ENCODE measurements around the gene TSC22D4. TPM values are rescaled to one million over a fixed set of nuclear protein-coding genes. Genes with fewer than 3 reads are reported as not detected.
"Not testable (repeated sequence)": the region's sequence is repeated elsewhere in the genome, so short reads cannot be mapped to it uniquely, and the experiment has no call there.

Gene TSC22D4
- total and polyA plus RNA-seq, 9 of the 15 experiments (the other 6 are each of a cell fraction or from before 2014, with no cell fraction given): 0.37 to 107 (median 28.7) TPM

DNA sequence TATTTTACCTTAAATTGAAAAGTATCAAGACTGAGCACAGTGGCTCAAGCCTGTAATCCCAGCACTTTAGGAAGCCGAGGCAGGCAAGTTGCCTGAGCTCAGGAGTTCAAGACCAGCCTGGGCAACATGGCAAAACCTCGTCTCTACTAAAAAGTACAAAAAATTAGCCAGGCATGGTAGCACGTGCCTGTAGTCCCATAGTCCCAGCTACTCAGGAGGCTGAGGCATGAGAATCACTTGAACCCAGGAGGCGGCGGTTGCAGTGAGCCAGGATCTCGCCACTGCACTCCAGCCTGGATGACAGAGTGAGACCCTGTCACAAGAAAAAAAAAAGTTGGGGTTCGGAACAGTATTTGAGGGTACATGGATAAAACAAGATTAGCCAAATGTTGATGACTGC lies 39.8 kb downstream of the TSC22D4 start:
- H3K27ac ChIP-seq (ENCODE audit: extremely low read depth, low read depth, low read length): peak overlapping the region; percentile 83; the same call in 2 of the 3 replicates
- intact Hi-C loops (cut with micrococcal nuclease); H3K9me3 ChIP-seq (replicated peaks; ENCODE audit: control insufficient read depth, insufficient read depth, low read depth, low read length); H3K27me3 ChIP-seq (ENCODE audit: control insufficient read depth in 2 of 2, insufficient read depth in 2 of 2, low read length in 2 of 2); H4K20me1 ChIP-seq (replicated peaks; ENCODE audit: control insufficient read depth, insufficient read depth, low read length); ATAC-seq; FAIRE-seq; H3K4me3 ChIP-seq; H3K4me2 ChIP-seq (ENCODE audit: insufficient read depth, low read length); BruUV-seq (replicated peaks); H3K9me1 ChIP-seq (ENCODE audit: control insufficient read depth, insufficient read depth, low read length); CTCF ChIA-PET (ENCODE audit: low intra/inter-chr PET ratio); DNase-seq (ENCODE audit: extremely low read depth in 1 of 4, low spot score in 3 of 4); in situ Hi-C loops (cut with MboI): not testable (repeated sequence)
- 80% methylated on average over 7 of the region's 7 CpGs for WGBS (ENCODE audit: insufficient coverage, low coverage, missing lambda C conversion rate)
- H3K9ac ChIP-seq (ENCODE audit: insufficient read depth in 1 of 2, low read depth in 2 of 2, low read length in 2 of 2): peak overlapping the region in 1 of 2 experiments; percentile 48; a peak in 2 of 4 replicates
- H2AFZ ChIP-seq (ENCODE audit: low read depth, low read length): peak overlapping the region; percentile 96
- POLR2A ChIA-PET: interaction anchor here (0.6 to 4.3 kb wide), 4 partner anchors 10 to 339 kb away, joined by 3 to 44 read pairs (median 4); partner anchors contain the start of genes MEPCE and ZCWPW1
- peaks cover 33 to 68% of the 10 kb centered on the region in 2 experiments for H3K4me1 ChIP-seq (replicated peaks in 1 of 2; ENCODE audit: control insufficient read depth in 2 of 2, insufficient read depth in 2 of 2, low read length in 2 of 2)
- peaks cover 23% of the 10 kb centered on the region for H3K79me2 ChIP-seq (ENCODE audit: control insufficient read depth, insufficient read depth, low read length)
- H3K36me3 ChIP-seq (ENCODE audit: control insufficient read depth, insufficient read depth, low read length): peaks cover 13% of the 10 kb centered on the region
- TF ChIP-seq ZNF644 (tag; IDR thresholded peaks at IDR 0.05; ENCODE audit: low read depth): 0 out of 2 replicates have a peak, but pooled peaks have one; percentile 63
- TF ChIP-seq, protein P1, sequence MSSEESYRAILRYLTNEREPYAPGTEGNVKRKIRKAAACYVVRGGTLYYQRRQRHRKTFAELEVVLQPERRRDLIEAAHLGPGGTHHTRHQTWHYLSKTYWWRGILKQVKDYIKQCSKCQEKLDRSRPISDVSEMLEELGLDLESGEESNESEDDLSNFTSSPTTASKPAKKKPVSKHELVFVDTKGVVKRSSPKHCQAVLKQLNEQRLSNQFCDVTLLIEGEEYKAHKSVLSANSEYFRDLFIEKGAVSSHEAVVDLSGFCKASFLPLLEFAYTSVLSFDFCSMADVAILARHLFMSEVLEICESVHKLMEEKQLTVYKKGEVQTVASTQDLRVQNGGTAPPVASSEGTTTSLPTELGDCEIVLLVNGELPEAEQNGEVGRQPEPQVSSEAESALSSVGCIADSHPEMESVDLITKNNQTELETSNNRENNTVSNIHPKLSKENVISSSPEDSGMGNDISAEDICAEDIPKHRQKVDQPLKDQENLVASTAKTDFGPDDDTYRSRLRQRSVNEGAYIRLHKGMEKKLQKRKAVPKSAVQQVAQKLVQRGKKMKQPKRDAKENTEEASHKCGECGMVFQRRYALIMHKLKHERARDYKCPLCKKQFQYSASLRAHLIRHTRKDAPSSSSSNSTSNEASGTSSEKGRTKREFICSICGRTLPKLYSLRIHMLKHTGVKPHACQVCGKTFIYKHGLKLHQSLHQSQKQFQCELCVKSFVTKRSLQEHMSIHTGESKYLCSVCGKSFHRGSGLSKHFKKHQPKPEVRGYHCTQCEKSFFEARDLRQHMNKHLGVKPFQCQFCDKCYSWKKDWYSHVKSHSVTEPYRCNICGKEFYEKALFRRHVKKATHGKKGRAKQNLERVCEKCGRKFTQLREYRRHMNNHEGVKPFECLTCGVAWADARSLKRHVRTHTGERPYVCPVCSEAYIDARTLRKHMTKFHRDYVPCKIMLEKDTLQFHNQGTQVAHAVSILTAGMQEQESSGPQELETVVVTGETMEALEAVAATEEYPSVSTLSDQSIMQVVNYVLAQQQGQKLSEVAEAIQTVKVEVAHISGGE (CRISPR knock-in tag; IDR thresholded peaks at IDR 0.05): 0 out of 6 replicates have a peak, but pooled peaks of 1 of the 3 experiments have one; percentile 38
- TF ChIP-seq ZNF197 (CRISPR knock-in tag; IDR thresholded peaks at IDR 0.05; ENCODE audit: low read depth): 0 out of 2 replicates have a peak, but pooled peaks have one; percentile 34
- TF ChIP-seq, protein P2, sequence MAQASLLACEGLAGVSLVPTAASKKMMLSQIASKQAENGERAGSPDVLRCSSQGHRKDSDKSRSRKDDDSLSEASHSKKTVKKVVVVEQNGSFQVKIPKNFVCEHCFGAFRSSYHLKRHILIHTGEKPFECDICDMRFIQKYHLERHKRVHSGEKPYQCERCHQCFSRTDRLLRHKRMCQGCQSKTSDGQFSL (CRISPR knock-in tag; IDR thresholded peaks at IDR 0.05): not testable (repeated sequence)
- TF ChIP-seq, protein P2 (tag; IDR thresholded peaks at IDR 0.05): peak in 1 of 2 experiments; percentile 66; a peak in 1 of 4 replicates
- TF ChIP-seq, protein P3, sequence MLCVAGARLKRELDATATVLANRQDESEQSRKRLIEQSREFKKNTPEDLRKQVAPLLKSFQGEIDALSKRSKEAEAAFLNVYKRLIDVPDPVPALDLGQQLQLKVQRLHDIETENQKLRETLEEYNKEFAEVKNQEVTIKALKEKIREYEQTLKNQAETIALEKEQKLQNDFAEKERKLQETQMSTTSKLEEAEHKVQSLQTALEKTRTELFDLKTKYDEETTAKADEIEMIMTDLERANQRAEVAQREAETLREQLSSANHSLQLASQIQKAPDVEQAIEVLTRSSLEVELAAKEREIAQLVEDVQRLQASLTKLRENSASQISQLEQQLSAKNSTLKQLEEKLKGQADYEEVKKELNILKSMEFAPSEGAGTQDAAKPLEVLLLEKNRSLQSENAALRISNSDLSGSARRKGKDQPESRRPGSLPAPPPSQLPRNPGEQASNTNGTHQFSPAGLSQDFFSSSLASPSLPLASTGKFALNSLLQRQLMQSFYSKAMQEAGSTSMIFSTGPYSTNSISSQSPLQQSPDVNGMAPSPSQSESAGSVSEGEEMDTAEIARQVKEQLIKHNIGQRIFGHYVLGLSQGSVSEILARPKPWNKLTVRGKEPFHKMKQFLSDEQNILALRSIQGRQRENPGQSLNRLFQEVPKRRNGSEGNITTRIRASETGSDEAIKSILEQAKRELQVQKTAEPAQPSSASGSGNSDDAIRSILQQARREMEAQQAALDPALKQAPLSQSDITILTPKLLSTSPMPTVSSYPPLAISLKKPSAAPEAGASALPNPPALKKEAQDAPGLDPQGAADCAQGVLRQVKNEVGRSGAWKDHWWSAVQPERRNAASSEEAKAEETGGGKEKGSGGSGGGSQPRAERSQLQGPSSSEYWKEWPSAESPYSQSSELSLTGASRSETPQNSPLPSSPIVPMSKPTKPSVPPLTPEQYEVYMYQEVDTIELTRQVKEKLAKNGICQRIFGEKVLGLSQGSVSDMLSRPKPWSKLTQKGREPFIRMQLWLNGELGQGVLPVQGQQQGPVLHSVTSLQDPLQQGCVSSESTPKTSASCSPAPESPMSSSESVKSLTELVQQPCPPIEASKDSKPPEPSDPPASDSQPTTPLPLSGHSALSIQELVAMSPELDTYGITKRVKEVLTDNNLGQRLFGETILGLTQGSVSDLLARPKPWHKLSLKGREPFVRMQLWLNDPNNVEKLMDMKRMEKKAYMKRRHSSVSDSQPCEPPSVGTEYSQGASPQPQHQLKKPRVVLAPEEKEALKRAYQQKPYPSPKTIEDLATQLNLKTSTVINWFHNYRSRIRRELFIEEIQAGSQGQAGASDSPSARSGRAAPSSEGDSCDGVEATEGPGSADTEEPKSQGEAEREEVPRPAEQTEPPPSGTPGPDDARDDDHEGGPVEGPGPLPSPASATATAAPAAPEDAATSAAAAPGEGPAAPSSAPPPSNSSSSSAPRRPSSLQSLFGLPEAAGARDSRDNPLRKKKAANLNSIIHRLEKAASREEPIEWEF (CRISPR knock-in tag; IDR thresholded peaks at IDR 0.05): peak; percentile 20; the same call in 1 of the 2 replicates
- TF ChIP-seq, protein P4, sequence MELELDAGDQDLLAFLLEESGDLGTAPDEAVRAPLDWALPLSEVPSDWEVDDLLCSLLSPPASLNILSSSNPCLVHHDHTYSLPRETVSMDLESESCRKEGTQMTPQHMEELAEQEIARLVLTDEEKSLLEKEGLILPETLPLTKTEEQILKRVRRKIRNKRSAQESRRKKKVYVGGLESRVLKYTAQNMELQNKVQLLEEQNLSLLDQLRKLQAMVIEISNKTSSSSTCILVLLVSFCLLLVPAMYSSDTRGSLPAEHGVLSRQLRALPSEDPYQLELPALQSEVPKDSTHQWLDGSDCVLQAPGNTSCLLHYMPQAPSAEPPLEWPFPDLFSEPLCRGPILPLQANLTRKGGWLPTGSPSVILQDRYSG (tag; conservative IDR thresholded peaks at IDR 0.05; ENCODE audit: low read depth): 0 out of 2 replicates have a peak, but pooled peaks have one; percentile 16

All from K562 (cell line).